H1 (cell line): Measurements from ENCODE around the gene EEF1A2. TPM values are rescaled to one million over a fixed set of nuclear protein-coding genes. Genes with fewer than 3 reads are reported as not detected.

ENCODE experiments used
- CTCF ChIA-PET: fragments of 300-600 bp; sonication (Branson Sonifier 250); formaldehyde crosslinking; loops from one replicate; lab custom pipeline; 2021; ENCODE audit not compliant: partially characterized antibody; lab: Charles Lee
- POLR2A ChIA-PET: fragments of 300-600 bp; sonication (Branson Sonifier 250); formaldehyde crosslinking; loops from one replicate; lab custom pipeline; 2021; ENCODE audit warnings: inconsistent platforms; ENCODE audit not compliant: partially characterized antibody; lab: Charles Lee
- DNase-seq, 2 experiments: peaks; one replicate each; pipeline versions ENCODE4 v3.0.0 to v3.0.0-alpha.2; 2010 to 2022; ENCODE audit warnings: low spot score in 2 of 2, low read depth in 1 of 2, mixed read lengths in 1 of 2
- FAIRE-seq: peaks from 2 replicates; lab custom pipeline; 2011; peaks lifted over from hg19 to GRCh38; lab: Jason Lieb, UNC
- H2AFZ ChIP-seq: 2 replicates; pipeline ENCODE4 v1.8.1; 2012; ENCODE audit warnings: low read length, inconsistent platforms
- H2AK5ac ChIP-seq: 2 replicates; pipeline ENCODE4 v1.6.1; 2013; ENCODE audit warnings: low read depth, low read length
- H2BK120ac ChIP-seq: replicated peaks from 2 replicates; pipeline ENCODE3; 2013; ENCODE audit warnings: low read depth, low read length, inconsistent platforms
- H2BK12ac ChIP-seq: 2 replicates; pipeline ENCODE4 v1.6.1; 2013; ENCODE audit warnings: low read depth, low read length
- H2BK15ac ChIP-seq: 2 replicates; pipeline ENCODE4 v1.6.1; 2013; ENCODE audit warnings: low read length
- H2BK20ac ChIP-seq: 2 replicates; pipeline ENCODE4 v1.6.1; 2013; ENCODE audit warnings: low read length
- H2BK5ac ChIP-seq: 2 replicates; pipeline ENCODE4 v1.6.1; 2013; ENCODE audit warnings: low read depth, low read length
- H3K14ac ChIP-seq: 2 replicates; pipeline ENCODE4 v1.6.1; 2013; ENCODE audit warnings: inconsistent platforms; ENCODE audit not compliant: insufficient read length
- H3K18ac ChIP-seq: 2 replicates; pipeline ENCODE4 v1.6.1; 2013; ENCODE audit warnings: low read length; ENCODE audit errors: extremely low read depth
- H3K23ac ChIP-seq: 2 replicates; pipeline ENCODE4 v1.6.1; 2013; ENCODE audit warnings: inconsistent platforms; ENCODE audit not compliant: insufficient read length
- H3K23me2 ChIP-seq: 2 replicates; pipeline ENCODE4 v1.6.1; 2013; ENCODE audit warnings: low read depth, low read length
- H3K27ac ChIP-seq: 2 replicates; pipeline ENCODE4 v1.6.1; 2011; ENCODE audit warnings: low read depth, low read length, inconsistent platforms
- H3K27me3 ChIP-seq, 4 experiments: replicated peaks in 1 of 4; 1 replicate in 1 of 4; 2 replicates in 3 of 4; pipeline versions ENCODE4 v1.6.1 to v1.8.1; 2011 to 2013; ENCODE audit warnings: low read length in 3 of 4, mild to moderate bottlenecking in 3 of 4, inconsistent platforms in 2 of 4, mixed read lengths in 2 of 4, moderate library complexity in 1 of 4; ENCODE audit not compliant: control insufficient read depth in 3 of 4, insufficient read depth in 3 of 4; ENCODE audit errors: extremely low read depth in 1 of 4
- H3K36me3 ChIP-seq, 4 experiments: 2 replicates each; pipeline versions ENCODE4 v1.6.1 to v1.8.1; 2011 to 2013; ENCODE audit warnings: mild to moderate bottlenecking in 4 of 4, low read length in 3 of 4, moderate library complexity in 2 of 4, control low read depth in 1 of 4, inconsistent platforms in 1 of 4; ENCODE audit not compliant: insufficient read depth in 4 of 4, control insufficient read depth in 2 of 4
- H3K4ac ChIP-seq: replicated peaks from 2 replicates; pipeline ENCODE3; 2013; ENCODE audit warnings: low read length, low read depth, mixed read lengths, inconsistent platforms; ENCODE audit not compliant: insufficient read length
- H3K4me1 ChIP-seq, 4 experiments: replicated peaks in 1 of 4; 1 replicate in 1 of 4; 2 replicates in 3 of 4; pipeline versions ENCODE4 v1.6.1 to v1.8.1; 2011 to 2013; ENCODE audit warnings: low read length in 3 of 4, inconsistent platforms in 2 of 4, mixed read lengths in 1 of 4; ENCODE audit not compliant: insufficient read depth in 4 of 4, control insufficient read depth in 3 of 4
- H3K4me2 ChIP-seq, 2 experiments: 2 replicates each; pipeline versions ENCODE4 v1.6.1 to v1.8.1; 2011 to 2013; ENCODE audit warnings: low read depth in 2 of 2, low read length in 2 of 2, control low read depth in 1 of 2, inconsistent platforms in 1 of 2, mild to moderate bottlenecking in 1 of 2; ENCODE audit not compliant: insufficient read depth in 1 of 2
- H3K4me3 ChIP-seq, 4 experiments: fragments of 200-600, 300-600 bp in 1 of 4; sonication (generic), shearing (Covaris generic), sonication (Bioruptor Twin) in 1 of 4; 2 replicates each; pipeline versions ENCODE4 v1.5.1 to v1.8.1; 2011 to 2016; ENCODE audit warnings: low read length in 4 of 4, low read depth in 3 of 4, control low read depth in 2 of 4, inconsistent platforms in 2 of 4, mild to moderate bottlenecking in 2 of 4, mixed read lengths in 1 of 4, moderate library complexity in 1 of 4; ENCODE audit not compliant: insufficient read depth in 2 of 4; ENCODE audit errors: extremely low read depth in 1 of 4
- H3K56ac ChIP-seq: replicated peaks from 2 replicates; pipeline ENCODE3; 2013; ENCODE audit warnings: low read depth, mild to moderate bottlenecking, mixed read lengths, low read length, inconsistent platforms; ENCODE audit not compliant: insufficient read length
- H3K79me1 ChIP-seq: 2 replicates; pipeline ENCODE4 v1.6.1; 2013; ENCODE audit warnings: low read depth, low read length, control low read depth
- H3K79me2 ChIP-seq, 2 experiments: 2 replicates each; pipeline versions ENCODE4 v1.6.1 to v1.8.1; 2012 to 2013; ENCODE audit warnings: low read length in 2 of 2, mild to moderate bottlenecking in 2 of 2, inconsistent platforms in 1 of 2; ENCODE audit not compliant: insufficient read depth in 2 of 2, control insufficient read depth in 1 of 2
- H3K9ac ChIP-seq, 4 experiments: replicated peaks in 1 of 4; 1 replicate in 1 of 4; 2 replicates in 3 of 4; pipeline versions ENCODE4 v1.6.1 to v1.8.1; 2011 to 2013; ENCODE audit warnings: low read depth in 3 of 4, low read length in 3 of 4, control low read depth in 2 of 4, mild to moderate bottlenecking in 2 of 4, moderate library complexity in 2 of 4, inconsistent platforms in 1 of 4; ENCODE audit errors: extremely low read depth in 1 of 4
- H3K9me3 ChIP-seq, 2 experiments: 2 replicates each; pipeline versions ENCODE4 v1.6.1 to v1.8.1; 2012 to 2013; ENCODE audit warnings: mild to moderate bottlenecking in 2 of 2, moderate library complexity in 2 of 2, control low read depth in 1 of 2, inconsistent platforms in 1 of 2, low read depth in 1 of 2, low read length in 1 of 2, mixed read lengths in 1 of 2; ENCODE audit not compliant: insufficient read depth in 2 of 2
- H4K20me1 ChIP-seq, 2 experiments: replicated peaks in 1 of 2; 2 replicates each; pipeline versions ENCODE3 to v1.8.1; 2011 to 2013; ENCODE audit warnings: inconsistent platforms in 2 of 2, low read length in 2 of 2, mild to moderate bottlenecking in 1 of 2; ENCODE audit not compliant: insufficient read depth in 2 of 2, control insufficient read depth in 1 of 2
- H4K5ac ChIP-seq: 2 replicates; pipeline ENCODE4 v1.6.1; 2013; ENCODE audit warnings: low read length, low read depth, mixed read lengths, inconsistent platforms; ENCODE audit not compliant: insufficient read length
- H4K8ac ChIP-seq: 2 replicates; pipeline ENCODE4 v1.8.0; 2013; ENCODE audit warnings: mild to moderate bottlenecking, moderate library complexity, low read length, inconsistent platforms; ENCODE audit not compliant: insufficient read depth; ENCODE audit errors: extremely low read depth
- H4K91ac ChIP-seq: replicated peaks from 2 replicates; pipeline ENCODE3; 2013; ENCODE audit warnings: low read length, mixed read lengths, inconsistent platforms; ENCODE audit not compliant: insufficient read length
- KDM4A ChIP-seq: IDR thresholded peaks from one replicate; pipeline ENCODE4 v1.7.1; 2012; ENCODE audit warnings: low read depth, mild to moderate bottlenecking, moderate library complexity, low read length, inconsistent platforms; ENCODE audit not compliant: severe bottlenecking
- KDM5A ChIP-seq: fragments of 200-600 bp; IDR thresholded peaks from 2 replicates; pipeline ENCODE4 v1.7.1; 2012; ENCODE audit warnings: mild to moderate bottlenecking, low read length, inconsistent platforms, mixed read lengths
- MAFK ChIP-seq: IDR thresholded peaks from 2 replicates; pipeline ENCODE4 v1.6.1; 2012; ENCODE audit warnings: low read depth, mild to moderate bottlenecking, improper control_type of control experiment, low read length
- RNF2 ChIP-seq: fragments of 200-900, 300-1000 bp; sonication (generic); IDR thresholded peaks from 2 replicates; pipeline ENCODE4 v1.7.1; 2016; ENCODE audit warnings: borderline replicate concordance, low read depth, mild to moderate bottlenecking, antibody characterized with exemption, low read length; ENCODE audit not compliant: poor library complexity, severe bottlenecking; ENCODE audit errors: missing control alignments
- SP4 ChIP-seq: IDR thresholded peaks from 2 replicates; pipeline ENCODE4 v1.6.1; 2012; ENCODE audit warnings: low read length, inconsistent platforms
- SUZ12 ChIP-seq: fragments of 200-600 bp; sonication (generic); IDR thresholded peaks from 2 replicates; pipeline ENCODE4 v1.6.1; 2012; ENCODE audit warnings: mild to moderate bottlenecking, inconsistent platforms, low read length, moderate library complexity, mixed read lengths
- WGBS, 2 experiments: shearing (Covaris generic) in 1 of 2; methylation state at CpG; one replicate each; pipeline versions ENCODE4 v1.1.6 to v1.1.7; 2013 to 2015; ENCODE audit warnings: low lambda C conversion rate in 2 of 2, mixed read lengths in 2 of 2, inconsistent platforms in 1 of 2, low coverage in 1 of 2, missing lambda C conversion rate in 1 of 2; ENCODE audit not compliant: insufficient replicate concordance in 2 of 2, insufficient coverage in 1 of 2, insufficient read length in 1 of 2; ENCODE audit errors: extremely low coverage in 1 of 2, missing lambda C conversion rate in 1 of 2; 5-methylcytosine and 5-hydroxymethylcytosine counted together
- polyA plus RNA-seq, 7 experiments: library from polyadenylated mRNA; depleted of rRNA in 3 of 7; stranded (reverse) in 5 of 7; unstranded in 2 of 7; fragments of >200 nt in 5 of 7; fragments of 200-250 nt in 2 of 7; gene quantifications; 1 replicate in 5 of 7; 2 replicates in 1 of 7; 4 replicates in 1 of 7; pipeline versions ENCODE4 v1.2.1 to v1.2.3, GENCODE V29; 2011 to 2013; ENCODE audit warnings: missing spikeins in 2 of 7, mixed read lengths in 2 of 7
- total RNA-seq: library from RNA; stranded (reverse); fragmentation: NEBNext Ultra II Directional; extraction: Animal tissue kit (Norgen Biotek cat#: 25700); gene quantifications from 2 replicates; pipeline ENCODE4 v1.2.1, GENCODE V29; 2021

EEF1A2 gene
- total and polyA plus RNA-seq, 2 of the 8 experiments (the other 6 are each of a cell fraction or from before 2014, with no cell fraction given) = 7.4 to 25.8 TPM

DNA sequence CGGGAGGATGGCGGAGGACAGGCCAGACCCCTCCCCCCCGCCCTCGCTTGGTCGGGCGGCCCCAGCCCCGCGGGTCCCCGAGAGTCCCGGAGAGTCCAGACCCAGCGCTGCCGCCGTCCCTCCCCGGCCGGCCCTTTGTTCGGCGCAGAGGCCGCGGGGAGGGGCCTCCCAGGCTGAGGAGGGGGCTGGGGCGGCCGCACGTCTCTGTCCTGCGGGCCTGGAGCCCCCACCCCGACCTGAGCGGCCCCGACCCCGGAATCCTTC, 27.2 kb downstream of the EEF1A2 start:
- H3K27me3 ChIP-seq = peaks cover 0 to 16% (median 5%) of the 10 kb centered on the region in 4 experiments; a peak in 4 of 7 replicates
- ChIA-PET CTCF (interaction anchor here (1.3 kb wide), 1 partner anchor 30 kb away, joined by 6 read pairs; no protein-coding TSS in a partner anchor), POLR2A (interaction anchor here (0.9 to 2.6 kb wide), 8 partner anchors 8 to 49 kb away, joined by 3 to 8 read pairs (median 4); partner anchors contain the start of gene PPDPF)
- WGBS, 2 experiments = no CpG with 5 or more reads among the region's 27 CpGs
- H2BK120ac ChIP-seq = no peak overlapping the region
- DNase-seq (no peak), FAIRE-seq (no peak)
- no peak overlapping the region for H2AK5ac ChIP-seq
- no peak overlapping the region for H3K56ac ChIP-seq
- peak overlapping the region; percentile 83 to 91 for H3K4me2 ChIP-seq
- H3K36me3 ChIP-seq = no peaks in the 10 kb centered on the region
- no peak overlapping the region for H4K8ac ChIP-seq
- H4K91ac ChIP-seq = no peak overlapping the region
- H3K79me1 ChIP-seq = peaks cover 19% of the 10 kb centered on the region
- H3K9me3 ChIP-seq = no peaks in the 10 kb centered on the region
- H3K18ac ChIP-seq = no peak overlapping the region
- H3K23ac ChIP-seq = no peak overlapping the region
- TF ChIP-seq RNF2 = no peak
- no peak for TF ChIP-seq KDM4A
- TF ChIP-seq MAFK = no peak
- TF ChIP-seq SUZ12 = no peak
- TF ChIP-seq SP4 = no peak
- no peak for TF ChIP-seq KDM5A
- H4K20me1 ChIP-seq = peaks cover 0 to 12% of the 10 kb centered on the region in 2 experiments
- no peak overlapping the region for H2AFZ ChIP-seq
- no peak overlapping the region for H3K14ac ChIP-seq
- H3K23me2 ChIP-seq = peaks cover 6% of the 10 kb centered on the region; the same call in 1 of the 2 replicates
- no peak overlapping the region for H2BK5ac ChIP-seq
- H3K9ac ChIP-seq = no peak overlapping the region; a peak in 2 of 7 replicates
- H3K4me3 ChIP-seq = peak overlapping the region; percentile 72 to 94 (median 82)
- H2BK20ac ChIP-seq = no peak overlapping the region
- no peak overlapping the region for H2BK15ac ChIP-seq
- H3K79me2 ChIP-seq = peaks cover 13 to 46% of the 10 kb centered on the region in 2 experiments; a peak in 3 of 4 replicates
- H3K4ac ChIP-seq = no peak overlapping the region
- H2BK12ac ChIP-seq = no peak overlapping the region
- H4K5ac ChIP-seq = no peak overlapping the region
- no peak overlapping the region for H3K27ac ChIP-seq
- H3K4me1 ChIP-seq = peaks cover 0 to 21% (median 10%) of the 10 kb centered on the region in 4 experiments; a peak in 6 of 7 replicates
